HG02884 (cell line): ENCODE data around the gene FANCD2OS.
"Not testable (repeated sequence)": the region's sequence is repeated elsewhere in the genome, so short reads cannot be mapped to it uniquely, and the experiment has no call there.

Source experiments
- ATAC-seq: cut with Tn5 transposase; IDR thresholded peaks from one replicate; pipeline ENCODE4 v1.9.1; 2021; ENCODE audit warnings: mild to moderate bottlenecking, moderate library complexity; ENCODE audit not compliant: unreplicated experiment

Gene FANCD2OS

GRCh38 chr3:10108091-10108490 lies at the start of gene FANCD2OS:
Gene FANCD2OS, minus strand, starts transcription at chr3:10108255. Its CDS starts 3,481 bp downstream, at chr3:10104774.
- ATAC-seq: no peak

- no peak for ATAC-seq
Observed at GRCh38 chr3:10157031-10157430, 49.0 kb upstream of the FANCD2OS start.

- ATAC-seq: no peak
Observed at GRCh38 chr3:10155658-10156057, 47.6 kb upstream of the FANCD2OS start.

- no peak for ATAC-seq
Observed at GRCh38 chr3:10155123-10155472, 47.0 kb upstream of the FANCD2OS start.

- no peak for ATAC-seq
Observed at GRCh38 chr3:10154335-10155122, 46.5 kb upstream of the FANCD2OS start.

GRCh38 chr3:10150987-10151386 lies 42.9 kb upstream of the FANCD2OS start:
- ATAC-seq: no peak

- no peak for ATAC-seq
Observed at GRCh38 chr3:10149226-10149625, 41.2 kb upstream of the FANCD2OS start.

- no peak for ATAC-seq
Observed at GRCh38 chr3:10145685-10146084, 37.6 kb upstream of the FANCD2OS start.

GRCh38 chr3:10142707-10143560 lies 34.9 kb upstream of the FANCD2OS start:
- ATAC-seq: no peak

- ATAC-seq: no peak
Observed at GRCh38 chr3:10140996-10141546, 33.0 kb upstream of the FANCD2OS start.

GRCh38 chr3:10137178-10137577 lies 29.1 kb upstream of the FANCD2OS start:
- no peak for ATAC-seq

GRCh38 chr3:10136426-10137005 lies 28.5 kb upstream of the FANCD2OS start:
- ATAC-seq: no peak

GRCh38 chr3:10135872-10136271 lies 27.8 kb upstream of the FANCD2OS start:
- ATAC-seq: not testable (repeated sequence)

GRCh38 chr3:10122724-10123123 lies 14.7 kb upstream of the FANCD2OS start:
- ATAC-seq: no peak

GRCh38 chr3:10121064-10121463 lies 13.0 kb upstream of the FANCD2OS start:
- ATAC-seq: no peak

- no peak for ATAC-seq
Observed at GRCh38 chr3:10119376-10119775, 11.3 kb upstream of the FANCD2OS start.

GRCh38 chr3:10116928-10117327 lies 8.9 kb upstream of the FANCD2OS start:
- no peak for ATAC-seq

- ATAC-seq: no peak
Observed at GRCh38 chr3:10116138-10116460, 8.0 kb upstream of the FANCD2OS start.

- ATAC-seq: peak; percentile 93
Observed at GRCh38 chr3:10115326-10116137, 7.5 kb upstream of the FANCD2OS start, which contains the start of gene BRK1. Gene BRK1, plus strand, starts transcription at chr3:10115675. Its CDS starts 27 bp downstream, at chr3:10115702.

GRCh38 chr3:10106919-10107318 lies 1.1 kb downstream of the FANCD2OS start:
- ATAC-seq: no peak

- no peak for ATAC-seq
Observed at GRCh38 chr3:10099041-10099440, 9.0 kb downstream of the FANCD2OS start.
